Pancreas (tissue), 10 donors: ENCODE measurements around the gene NFATC3. TPM values are rescaled to one million over a fixed set of nuclear protein-coding genes. Genes with fewer than 3 reads are reported as not detected.

Source experiments
- ATAC-seq, 4 donors: fragments of 200-7000 bp; cut with Tn5 transposase; one replicate each; pipeline versions ENCODE4 v1.8.0 to v1.9.1; 2020; ENCODE audit warnings: mild to moderate bottlenecking in 4 of 4, moderate library complexity in 4 of 4
- DNase-seq, 6 donors: peaks; one replicate each; pipeline ENCODE4 v3.0.0-alpha.2; 2020
- FAIRE-seq: peaks from 2 replicates; lab custom pipeline; 2012; peaks lifted over from hg19 to GRCh38; lab: Jason Lieb, UNC
- H3K27ac ChIP-seq, 4 donors: fragments of 200-600 bp; sonication (generic); 1 replicate in 3 of 4; 2 replicates in 1 of 4; pipeline versions ENCODE4 v1.5.0 to v1.8.0; 2020
- H3K27me3 ChIP-seq, 4 donors: fragments of 200-600 bp; one replicate each; pipeline ENCODE4 v1.8.0; 2021
- H3K36me3 ChIP-seq, 3 donors: fragments of 200-600 bp; sonication (generic) in 1 of 3; one replicate each; pipeline versions ENCODE4 v1.5.0 to v1.8.0; 2020 to 2021
- H3K4me1 ChIP-seq, 3 donors: fragments of 200-600 bp; one replicate each; pipeline ENCODE4 v1.8.0; 2021
- H3K4me3 ChIP-seq, 4 donors: fragments of 200-600 bp; sonication (generic) in 2 of 4; one replicate each; pipeline versions ENCODE4 v1.5.0 to v1.8.0; 2020 to 2021
- H3K9me3 ChIP-seq, 4 donors: fragments of 200-600 bp; one replicate each; pipeline ENCODE4 v1.8.0; 2021
- WGBS, 2 donors: extraction: QIAGEN DNeasy Blood & Tissue Kit; methylation state at CpG; one replicate each; pipeline ENCODE4 v1.1.7; 2013; 5-methylcytosine and 5-hydroxymethylcytosine counted together
- intact Hi-C, 3 donors: fragments of 100-400 bp; cut with DNase I; formaldehyde crosslinking; loops; one replicate each; pipeline versions ENCODE4 v1.11.1 to v1.14.2; 2022
- polyA plus RNA-seq, 2 donors: library from polyadenylated mRNA; stranded (reverse); fragments of 200-250 nt; gene quantifications; one replicate each; pipeline ENCODE4 v1.2.3, GENCODE V29; 2013
- total RNA-seq, 6 donors: library from RNA; stranded (reverse); fragmentation: NEBNext Ultra II Directional in 4 of 6; extraction: Animal tissue kit (Norgen Biotek cat#: 25700) in 4 of 6; gene quantifications; one replicate each; pipeline versions ENCODE4 v1.2.1 to v1.2.4, GENCODE V29; 2021 to 2023
- TF ChIP-seq, protein P1 (sequence below), 4 donors: fragments of 200-600 bp; sonication (generic) in 3 of 4; IDR thresholded peaks; one replicate each; pipeline versions ENCODE4 v1.5.0 to v1.8.0; 2021; ENCODE audit warnings: antibody characterized with exemption in 4 of 4
- donor health status: healthy with polysubstance abuse.
- donor health status: DM: no; HTN: no; CAD: no; lungs with moderate emphysema.
- donor health status: DM: no; HTN: no; CAD: no.
- donor health status: control.
- donor health status: control.
- donor health status: Bipolar disorder and iron deficiency.
- donor health status: DM: yes; HTN: yes; CAD: no.
- donor health status: DM: no; HTN: no; CAD: no.
- donor health status: DM: no; HTN: no; CAD: no.
- donor health status: DM: yes; HTN: yes; CAD: no.

The NFATC3 gene
- total and polyA plus RNA-seq, 8 donors: 3.8 to 19.3 (median 12.5) TPM

GRCh38 chr16:68259007-68259825 lies 174.0 kb downstream of the NFATC3 start:
- ATAC-seq: no peak
- DNase-seq: no peak
- no peaks in the 10 kb centered on the region for H3K4me1 ChIP-seq
- H3K9me3 ChIP-seq: no peaks in the 10 kb centered on the region
- no peak overlapping the region for H3K4me3 ChIP-seq
- no peak overlapping the region for H3K27ac ChIP-seq
- TF ChIP-seq, protein P1, sequence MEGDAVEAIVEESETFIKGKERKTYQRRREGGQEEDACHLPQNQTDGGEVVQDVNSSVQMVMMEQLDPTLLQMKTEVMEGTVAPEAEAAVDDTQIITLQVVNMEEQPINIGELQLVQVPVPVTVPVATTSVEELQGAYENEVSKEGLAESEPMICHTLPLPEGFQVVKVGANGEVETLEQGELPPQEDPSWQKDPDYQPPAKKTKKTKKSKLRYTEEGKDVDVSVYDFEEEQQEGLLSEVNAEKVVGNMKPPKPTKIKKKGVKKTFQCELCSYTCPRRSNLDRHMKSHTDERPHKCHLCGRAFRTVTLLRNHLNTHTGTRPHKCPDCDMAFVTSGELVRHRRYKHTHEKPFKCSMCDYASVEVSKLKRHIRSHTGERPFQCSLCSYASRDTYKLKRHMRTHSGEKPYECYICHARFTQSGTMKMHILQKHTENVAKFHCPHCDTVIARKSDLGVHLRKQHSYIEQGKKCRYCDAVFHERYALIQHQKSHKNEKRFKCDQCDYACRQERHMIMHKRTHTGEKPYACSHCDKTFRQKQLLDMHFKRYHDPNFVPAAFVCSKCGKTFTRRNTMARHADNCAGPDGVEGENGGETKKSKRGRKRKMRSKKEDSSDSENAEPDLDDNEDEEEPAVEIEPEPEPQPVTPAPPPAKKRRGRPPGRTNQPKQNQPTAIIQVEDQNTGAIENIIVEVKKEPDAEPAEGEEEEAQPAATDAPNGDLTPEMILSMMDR (IDR thresholded peaks at IDR 0.05): no peak
- intact Hi-C loops: loop anchor here in 1 of 3 donors (5.0 kb wide), 1 partner anchor 68 kb away; no protein-coding TSS in a partner anchor
- H3K27me3 ChIP-seq: no peaks in the 10 kb centered on the region
- no peak for FAIRE-seq
- no peaks in the 10 kb centered on the region for H3K36me3 ChIP-seq
- WGBS, 2 donors: 88 to 91% methylated on average over 27 of the region's 27 CpGs

GRCh38 chr16:68263559-68264127 lies 178.5 kb downstream of the NFATC3 start:
- H3K9me3 ChIP-seq: no peaks in the 10 kb centered on the region

DNA sequence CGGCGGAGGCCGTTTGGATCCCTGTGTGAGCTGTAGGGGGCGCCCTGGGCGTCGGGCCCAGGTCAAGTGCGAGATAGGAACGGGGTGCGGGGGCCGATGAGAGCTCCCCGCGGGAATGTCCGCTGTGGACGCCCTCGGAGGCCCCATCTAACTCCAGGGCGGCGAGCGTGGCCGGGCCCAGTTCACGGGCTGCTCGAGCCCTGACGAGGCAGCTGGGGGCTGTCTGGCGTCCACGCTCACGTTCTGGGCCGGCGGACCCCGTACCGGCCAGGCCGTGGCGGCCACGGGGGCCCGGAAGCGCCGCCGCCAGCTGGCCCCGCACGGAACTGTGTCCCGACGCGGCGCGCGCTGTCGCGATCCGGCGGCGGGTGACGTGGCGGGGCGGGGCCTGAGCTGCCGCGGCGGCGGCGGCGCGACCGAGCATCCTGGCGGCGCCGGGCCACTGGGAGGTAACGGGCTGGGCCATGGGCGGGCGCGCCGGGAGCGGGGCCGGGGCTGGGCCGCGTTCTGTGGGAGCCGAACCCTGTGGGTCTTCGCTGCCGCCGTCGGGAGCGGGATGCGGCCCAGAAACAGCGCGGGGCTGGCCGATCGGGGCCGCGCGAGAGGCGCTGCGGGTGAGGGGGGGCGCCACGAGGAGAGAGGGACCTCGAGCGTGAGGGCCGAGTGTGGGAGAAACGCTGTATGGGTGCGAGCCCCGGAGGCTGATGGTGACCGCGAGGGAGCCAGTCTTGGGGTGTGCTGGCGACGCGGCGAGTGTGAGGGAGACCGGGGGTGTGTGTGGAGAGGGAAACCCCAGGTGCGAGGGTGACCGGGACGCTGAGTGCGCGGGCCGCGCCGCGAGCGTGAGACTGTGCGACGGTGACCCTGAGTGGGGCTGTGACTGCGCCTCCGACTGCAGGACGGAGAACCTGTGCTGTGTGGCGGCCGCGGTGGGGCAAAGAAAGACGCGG lies 179.2 kb downstream of the NFATC3 start, which contains the start of gene SLC7A6:
SLC7A6 (plus strand) TSS at position 399 of the 950 bp plus-strand sequence. CDS start 10,201 bp downstream, outside the sequence.
- ATAC-seq (peak; percentile 79 to 88 (median 82)), DNase-seq (peak; percentile 52 to 89 (median 72)), FAIRE-seq (no peak)
- intact Hi-C loops: loop anchor here in 1 of 3 donors (5.0 kb wide), 1 partner anchor 63 kb away; no protein-coding TSS in a partner anchor
- TF ChIP-seq, protein P1 (IDR thresholded peaks at IDR 0.05): peak in 3 of 4 donors; percentile 44 to 76 (median 71)
- Histone ChIP-seq H3K36me3 (no peaks in the 10 kb centered on the region), H3K27ac (peak within 1 kb of the TSS; percentile 36 to 80 (median 66)), H3K4me1 (peaks cover 0 to 7% (median 4%) of the 10 kb centered on the region in 3 donors), H3K9me3 (no peaks in the 10 kb centered on the region), H3K27me3 (no peaks in the 10 kb centered on the region), H3K4me3 (peak within 1 kb of the TSS; percentile 72 to 89 (median 82))
- WGBS, 2 donors: 0 to 1% methylated on average over 85 to 123 of the region's 123 CpGs

More at GRCh38 chr16:68263559-68264127, 178.5 kb downstream of the NFATC3 start:
- WGBS, 2 donors: 36 to 48% methylated on average over 9 to 11 of the region's 11 CpGs
- H3K27ac ChIP-seq: peak overlapping the region; percentile 36 to 80 (median 66)
- peak overlapping the region; percentile 72 to 89 (median 82) for H3K4me3 ChIP-seq
- DNase-seq (no peak), FAIRE-seq (no peak), ATAC-seq (no peak)
- TF ChIP-seq, protein P1 (IDR thresholded peaks at IDR 0.05): peak in 1 of 4 donors; percentile 61
- H3K27me3 ChIP-seq: no peaks in the 10 kb centered on the region
- H3K4me1 ChIP-seq: peaks cover 0 to 7% (median 4%) of the 10 kb centered on the region in 3 donors
- intact Hi-C loops: loop anchor here in 1 of 3 donors (5.0 kb wide), 1 partner anchor 64 kb away; no protein-coding TSS in a partner anchor
- no peaks in the 10 kb centered on the region for H3K36me3 ChIP-seq

GRCh38 chr16:68265078-68265920 lies 180.1 kb downstream of the NFATC3 start:
- 18 to 21% methylated on average over 23 of the region's 23 CpGs for WGBS, 2 donors
- TF ChIP-seq, protein P1 (IDR thresholded peaks at IDR 0.05): no peak
- intact Hi-C loops: no loop called here

More at GRCh38 chr16:68265078-68265920, 180.1 kb downstream of the NFATC3 start:
- H3K27ac ChIP-seq: peak overlapping the region; percentile 22 to 80 (median 66)
- peak overlapping the region; percentile 72 to 89 (median 82) for H3K4me3 ChIP-seq
- peaks cover 0 to 7% (median 4%) of the 10 kb centered on the region in 3 donors for H3K4me1 ChIP-seq
- no peaks in the 10 kb centered on the region for H3K27me3 ChIP-seq
- no peaks in the 10 kb centered on the region for H3K36me3 ChIP-seq
- H3K9me3 ChIP-seq: no peaks in the 10 kb centered on the region
- ATAC-seq: peak; percentile 18 to 49 (median 36)
- DNase-seq: no peak
- FAIRE-seq: no peak
